Ovary (tissue), 9 donors: ENCODE results near the gene ANKRD31. TPM values are rescaled to one million over a fixed set of nuclear protein-coding genes. Genes with fewer than 3 reads are reported as not detected.
"Not testable (repeated sequence)": the region's sequence is repeated elsewhere in the genome, so short reads cannot be mapped to it uniquely, and the experiment has no call there.

Source experiments
- DNase-seq, 5 donors: peaks; one replicate each; pipeline ENCODE4 v3.0.0-alpha.2; 2019 to 2020
- H3K27ac ChIP-seq, 2 donors: fragments of 200-600 bp; one replicate each; pipeline versions ENCODE4 v1.5.1 to v1.8.0; 2019 to 2022
- H3K27me3 ChIP-seq: fragments of 200-600 bp; one replicate; pipeline ENCODE4 v1.8.0; 2022
- H3K36me3 ChIP-seq: fragments of 200-600 bp; sonication (generic); one replicate; pipeline ENCODE4 v1.5.1; 2019
- H3K4me1 ChIP-seq: one replicate; pipeline ENCODE4 v1.8.1; 2013; ENCODE audit warnings: mild to moderate bottlenecking, moderate library complexity; ENCODE audit not compliant: insufficient read depth
- H3K4me3 ChIP-seq: fragments of 200-600 bp; sonication (generic); one replicate; pipeline ENCODE4 v1.5.1; 2017
- H3K9me3 ChIP-seq, 2 donors: fragments of 200-600 bp in 1 of 2; sonication (generic) in 1 of 2; one replicate each; pipeline versions ENCODE4 v1.5.1 to v1.8.1; 2013 to 2019; ENCODE audit warnings: mild to moderate bottlenecking in 1 of 2, moderate library complexity in 1 of 2
- EP300 ChIP-seq: sonication (generic); formaldehyde crosslinking; IDR thresholded peaks from one replicate; pipeline ENCODE4 v1.6.1; 2017; ENCODE audit warnings: antibody characterized with exemption
- POLR2A ChIP-seq: fragments of 450-650 bp; IDR thresholded peaks from one replicate; pipeline ENCODE4 v1.6.1; 2017; ENCODE audit warnings: antibody characterized with exemption, mild to moderate bottlenecking, moderate library complexity
- WGBS, 3 donors: extraction: QIAGEN DNeasy Blood & Tissue Kit in 1 of 3; methylation state at CpG; one replicate each; pipeline versions ENCODE4 v1.1.5 to v1.1.7; 2013 to 2017; 5-methylcytosine and 5-hydroxymethylcytosine counted together
- intact Hi-C, 4 donors: fragments of 100-400 bp; cut with DNase I; formaldehyde crosslinking; loops; one replicate each; pipeline versions ENCODE4 v1.11.0 to v1.15.1; 2022 to 2023
- polyA plus RNA-seq, 2 donors: library from polyadenylated mRNA; stranded (reverse); fragments of 200-250 nt in 1 of 2; fragments of 350-450 nt in 1 of 2; fragmentation: Illumina TruSeq in 1 of 2; extraction: RNeasy Lipid Tissue Mini Kit (QIAGEN cat#74804) in 1 of 2; gene quantifications; one replicate each; pipeline ENCODE4 v1.2.3, GENCODE V29; 2013 to 2014
- total RNA-seq, 7 donors: library from RNA; depleted of rRNA in 2 of 7; stranded (reverse); fragments of >200 nt in 2 of 7; fragmentation: NEBNext Ultra II Directional in 3 of 7; extraction: Animal tissue kit (Norgen Biotek cat#: 25700) in 3 of 7; gene quantifications; one replicate each; pipeline versions ENCODE4 v1.1.0 to v1.2.4, GENCODE V29; 2016 to 2023
- TF ChIP-seq, protein P1 (sequence below), 3 donors: fragments of 450-650 bp in 2 of 3; fragments of 200-600 bp in 1 of 3; IDR thresholded peaks; one replicate each; pipeline versions ENCODE4 v1.5.1 to v1.8.0; 2016 to 2022; ENCODE audit warnings: antibody characterized with exemption in 3 of 3, mild to moderate bottlenecking in 1 of 3
- donor health status: DM: no; HTN: no; CAD: no; lungs with moderate emphysema.
- donor health status: DM: no; HTN: no; CAD: no.
- donor health status: Bipolar disorder and iron deficiency.
- donor health status: DM: yes; HTN: yes; CAD: no.
- donor health status: DM: no; HTN: no; CAD: no.
- donor health status: DM: yes; HTN: yes; CAD: no.

Gene ANKRD31
- total and polyA plus RNA-seq, 9 donors: 0.11 to 0.55 (median 0.36) TPM

DNA sequence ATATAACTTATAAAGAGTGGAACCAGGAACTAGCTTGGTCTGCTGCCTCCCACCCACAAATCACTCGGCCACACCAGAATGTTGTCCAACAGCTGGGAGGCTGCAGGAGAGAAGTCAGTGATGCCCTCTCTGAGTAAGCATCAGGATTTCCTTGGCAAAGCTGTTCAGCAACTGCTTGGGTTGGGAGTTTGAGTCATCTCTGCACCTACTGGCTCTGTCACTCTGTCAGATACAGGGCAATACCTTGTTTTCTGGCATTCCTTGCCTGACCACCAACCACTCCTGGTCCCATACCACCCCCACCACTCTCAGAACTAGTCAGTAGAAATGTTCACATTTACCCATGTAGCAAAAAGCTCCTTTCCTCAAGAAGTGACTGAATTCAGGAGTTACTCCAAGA, 147.5 kb downstream of the ANKRD31 start:
- Histone ChIP-seq H3K9me3 (peaks cover 0 to 4% of the 10 kb centered on the region in 2 donors), H3K4me1 (no peaks in the 10 kb centered on the region), H3K4me3 (no peak overlapping the region), H3K27me3 (no peaks in the 10 kb centered on the region), H3K27ac (no peak overlapping the region), H3K36me3 (no peaks in the 10 kb centered on the region)
- TF ChIP-seq, protein P1, sequence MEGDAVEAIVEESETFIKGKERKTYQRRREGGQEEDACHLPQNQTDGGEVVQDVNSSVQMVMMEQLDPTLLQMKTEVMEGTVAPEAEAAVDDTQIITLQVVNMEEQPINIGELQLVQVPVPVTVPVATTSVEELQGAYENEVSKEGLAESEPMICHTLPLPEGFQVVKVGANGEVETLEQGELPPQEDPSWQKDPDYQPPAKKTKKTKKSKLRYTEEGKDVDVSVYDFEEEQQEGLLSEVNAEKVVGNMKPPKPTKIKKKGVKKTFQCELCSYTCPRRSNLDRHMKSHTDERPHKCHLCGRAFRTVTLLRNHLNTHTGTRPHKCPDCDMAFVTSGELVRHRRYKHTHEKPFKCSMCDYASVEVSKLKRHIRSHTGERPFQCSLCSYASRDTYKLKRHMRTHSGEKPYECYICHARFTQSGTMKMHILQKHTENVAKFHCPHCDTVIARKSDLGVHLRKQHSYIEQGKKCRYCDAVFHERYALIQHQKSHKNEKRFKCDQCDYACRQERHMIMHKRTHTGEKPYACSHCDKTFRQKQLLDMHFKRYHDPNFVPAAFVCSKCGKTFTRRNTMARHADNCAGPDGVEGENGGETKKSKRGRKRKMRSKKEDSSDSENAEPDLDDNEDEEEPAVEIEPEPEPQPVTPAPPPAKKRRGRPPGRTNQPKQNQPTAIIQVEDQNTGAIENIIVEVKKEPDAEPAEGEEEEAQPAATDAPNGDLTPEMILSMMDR (IDR thresholded peaks at IDR 0.05): no peak
- TF ChIP-seq EP300: no peak
- no peak for TF ChIP-seq POLR2A
- DNase-seq: no peak
- intact Hi-C loops: no loop called here
- 62 to 88% (median 79%) methylated on average over 1 of the region's 1 CpG for WGBS, 3 donors

DNA sequence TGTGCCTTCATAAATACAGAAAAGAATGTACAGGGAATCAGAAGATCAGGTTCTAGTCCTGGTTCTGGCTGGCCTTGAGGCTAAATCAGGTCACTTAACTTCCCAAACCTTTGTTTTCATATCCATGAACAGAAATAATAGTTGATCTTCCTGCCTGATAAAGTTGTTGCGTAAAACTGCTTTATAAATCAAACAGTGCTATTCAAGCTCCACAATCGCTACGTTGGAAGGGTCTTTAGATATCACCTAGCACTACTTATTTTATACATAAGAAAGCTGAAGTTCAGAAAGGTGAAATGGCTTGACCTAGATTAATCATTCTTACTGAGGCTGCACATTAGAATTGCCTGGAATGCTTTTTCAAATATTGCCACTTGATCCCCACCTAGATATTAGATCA, 148.0 kb downstream of the ANKRD31 start:
- WGBS, 3 donors: 83 to 90% (median 86%) methylated on average over 3 of the region's 3 CpGs

DNA sequence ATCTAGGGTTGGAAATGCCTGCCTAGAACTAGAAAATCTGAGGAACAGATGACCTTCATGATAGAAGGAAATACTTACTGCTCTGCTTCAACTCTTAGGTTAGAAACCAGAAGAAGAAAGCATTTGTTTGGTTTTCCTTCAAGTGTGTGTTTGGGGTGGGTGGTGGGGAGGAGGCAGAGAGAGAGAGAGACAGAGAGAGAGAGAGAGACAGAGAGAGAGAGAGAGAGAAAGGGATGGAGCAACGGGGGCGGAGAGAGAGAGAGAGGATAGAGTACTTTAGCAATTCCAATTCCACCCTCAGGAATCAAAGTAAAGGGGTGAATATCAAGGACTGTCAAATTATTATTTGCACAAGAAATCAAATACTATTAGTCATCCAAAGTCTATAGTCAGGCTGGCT, 155.2 kb downstream of the ANKRD31 start:
- Histone ChIP-seq H3K9me3 (no peaks in the 10 kb centered on the region), H3K4me1 (no peaks in the 10 kb centered on the region), H3K36me3 (no peaks in the 10 kb centered on the region), H3K27ac (no peak overlapping the region), H3K4me3 (no peak overlapping the region), H3K27me3 (no peaks in the 10 kb centered on the region)
- intact Hi-C loops: no loop called here
- DNase-seq: no peak
- TF ChIP-seq POLR2A: no peak
- 68 to 77% (median 68%) methylated on average over 2 of the region's 2 CpGs for WGBS, 3 donors

More for the DNA sequence above, 148.0 kb downstream of the ANKRD31 start:
- Histone ChIP-seq H3K4me1 (no peaks in the 10 kb centered on the region), H3K9me3 (peaks cover 0 to 4% of the 10 kb centered on the region in 2 donors), H3K4me3 (no peak overlapping the region), H3K36me3 (no peaks in the 10 kb centered on the region), H3K27ac (no peak overlapping the region), H3K27me3 (no peaks in the 10 kb centered on the region)
- intact Hi-C loops: no loop called here
- TF ChIP-seq POLR2A: no peak
- TF ChIP-seq, protein P1 (IDR thresholded peaks at IDR 0.05): no peak
- TF ChIP-seq EP300: no peak
- DNase-seq: no peak

GRCh38 chr5:75079346-75079745, 157.3 kb downstream of the ANKRD31 start:
- H3K4me1 ChIP-seq, DNase-seq, H3K36me3 ChIP-seq, H3K4me3 ChIP-seq, H3K9me3 ChIP-seq, intact Hi-C loops, H3K27ac ChIP-seq, H3K27me3 ChIP-seq: not testable (repeated sequence)
- 92 to 93% (median 93%) methylated on average over 3 of the region's 3 CpGs for whole genome bisulfite sequencing, 3 donors

DNA sequence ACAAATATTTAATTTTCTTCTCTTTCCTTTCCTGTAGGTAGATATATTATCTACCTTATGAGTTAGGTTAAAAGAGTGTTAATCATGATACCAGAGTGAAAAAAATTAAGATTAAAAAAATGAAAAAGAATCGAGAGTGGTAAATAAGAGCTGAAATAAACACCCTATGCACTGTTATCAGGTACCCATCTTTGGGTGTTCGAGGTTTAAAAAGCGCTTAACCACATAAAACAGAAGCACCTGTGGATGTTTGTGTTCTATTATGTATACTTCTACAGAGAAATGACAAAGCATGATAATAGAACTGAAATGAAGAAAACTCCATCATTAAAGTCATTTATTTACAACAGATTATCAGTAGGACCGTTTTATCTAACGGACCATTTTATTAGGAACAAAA, 158.7 kb downstream of the ANKRD31 start:
- Histone ChIP-seq H3K36me3 (no peaks in the 10 kb centered on the region), H3K4me3 (no peak overlapping the region), H3K4me1 (no peaks in the 10 kb centered on the region), H3K9me3 (no peaks in the 10 kb centered on the region), H3K27ac (no peak overlapping the region), H3K27me3 (no peaks in the 10 kb centered on the region)
- intact Hi-C loops: no loop called here
- TF ChIP-seq POLR2A (no peak), EP300 (no peak)
- TF ChIP-seq, protein P1 (IDR thresholded peaks at IDR 0.05): no peak
- DNase-seq: no peak
- 74 to 79% (median 75%) methylated on average over 5 of the region's 5 CpGs for WGBS, 3 donors

DNA sequence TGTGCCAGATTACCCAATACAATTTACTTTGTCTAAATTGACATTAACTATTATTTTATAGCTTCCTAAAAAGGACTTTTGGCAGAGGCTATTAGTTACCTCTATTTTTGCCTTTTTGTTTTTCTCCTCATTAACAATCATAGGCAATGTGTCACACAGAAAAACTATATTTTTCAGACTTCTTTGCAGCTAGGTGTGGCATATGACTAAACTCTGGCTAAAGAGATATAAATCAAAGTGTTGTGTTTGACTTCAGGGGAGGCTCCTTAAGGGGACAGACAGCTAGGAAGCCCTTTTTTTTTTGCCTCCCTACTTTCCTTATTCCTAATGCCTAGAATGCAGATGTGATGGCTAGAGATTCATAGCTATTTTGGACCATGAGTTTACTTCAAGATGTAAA, 164.6 kb downstream of the ANKRD31 start:
- no peaks in the 10 kb centered on the region for H3K9me3 ChIP-seq
- no peaks in the 10 kb centered on the region for H3K4me1 ChIP-seq
- no peak overlapping the region for H3K4me3 ChIP-seq
- no peaks in the 10 kb centered on the region for H3K36me3 ChIP-seq
- intact Hi-C loops: no loop called here
- DNase-seq: no peak
- no peak overlapping the region for H3K27ac ChIP-seq
- H3K27me3 ChIP-seq: no peaks in the 10 kb centered on the region
- no peak for TF ChIP-seq POLR2A
- TF ChIP-seq, protein P1 (IDR thresholded peaks at IDR 0.05): no peak
- no peak for TF ChIP-seq EP300
